OCI-LY3 (cell line): ENCODE measurements around the gene APOD.

ENCODE experiments used
- H2AFZ ChIP-seq: fragments of 200-600, 300-600 bp; shearing (Covaris generic); 2 replicates; pipeline ENCODE4 v1.6.0; 2014; ENCODE audit warnings: antibody characterized with exemption, low read depth, low read length
- H3K27ac ChIP-seq: fragments of 200-600, 300-600 bp; sonication (generic); 2 replicates; pipeline ENCODE4 v1.5.1; 2014; ENCODE audit warnings: mild to moderate bottlenecking, low read length, moderate library complexity, mixed read lengths
- H3K27me3 ChIP-seq: fragments of 200-600, 300-600 bp; sonication (generic); 2 replicates; pipeline ENCODE4 v1.6.1; 2014; ENCODE audit warnings: low read depth, low read length, mixed read lengths
- H3K36me3 ChIP-seq: fragments of 200-600, 300-600 bp; sonication (generic); replicated peaks from 2 replicates; pipeline ENCODE3; 2014; ENCODE audit warnings: low read depth, low read length, mixed read lengths
- H3K4me1 ChIP-seq: fragments of 300-600, 200-600 bp; sonication (generic); 2 replicates; pipeline ENCODE4 v1.6.1; 2014; ENCODE audit warnings: low read length, mixed read lengths
- H3K4me2 ChIP-seq: fragments of 200-600, 300-600 bp; sonication (generic); 2 replicates; pipeline ENCODE4 v1.6.1; 2014; ENCODE audit warnings: low read length, mixed read lengths
- H3K4me3 ChIP-seq: fragments of 300-600, 200-600 bp; sonication (generic); 2 replicates; pipeline ENCODE4 v1.5.1; 2014; ENCODE audit warnings: antibody characterized with exemption, mild to moderate bottlenecking, low read length, moderate library complexity
- H3K79me2 ChIP-seq: fragments of 300-600, 200-600 bp; shearing (Covaris generic); 2 replicates; pipeline ENCODE4 v1.6.1; 2014; ENCODE audit warnings: mild to moderate bottlenecking, low read length, mixed read lengths
- H3K9ac ChIP-seq: fragments of 300-600, 200-600 bp; shearing (Covaris generic); 2 replicates; pipeline ENCODE4 v1.6.0; 2014; ENCODE audit warnings: mild to moderate bottlenecking, low read length, moderate library complexity
- H3K9me3 ChIP-seq: fragments of 200-600, 300-600 bp; shearing (Covaris generic); 2 replicates; pipeline ENCODE4 v1.6.1; 2014; ENCODE audit warnings: low read length, mixed read lengths; ENCODE audit not compliant: insufficient read depth
- H4K20me1 ChIP-seq: fragments of 200-600, 300-600 bp; sonication (generic); 2 replicates; pipeline ENCODE4 v1.6.1; 2016; ENCODE audit warnings: low read length, mixed read lengths; ENCODE audit not compliant: insufficient read depth
- EZH2phosphoT487 ChIP-seq: fragments of 200-600 bp; shearing (Covaris generic); IDR thresholded peaks from 2 replicates; pipeline ENCODE4 v1.6.1; 2018; ENCODE audit warnings: antibody characterized with exemption, mixed run types, low read depth
- TF ChIP-seq, protein P1 (sequence below): fragments of 200-600, 300-600 bp; sonication (generic); IDR thresholded peaks from 2 replicates; pipeline ENCODE4 v1.5.1; 2014; ENCODE audit warnings: antibody characterized with exemption, low read length, low read depth

The APOD gene

DNA sequence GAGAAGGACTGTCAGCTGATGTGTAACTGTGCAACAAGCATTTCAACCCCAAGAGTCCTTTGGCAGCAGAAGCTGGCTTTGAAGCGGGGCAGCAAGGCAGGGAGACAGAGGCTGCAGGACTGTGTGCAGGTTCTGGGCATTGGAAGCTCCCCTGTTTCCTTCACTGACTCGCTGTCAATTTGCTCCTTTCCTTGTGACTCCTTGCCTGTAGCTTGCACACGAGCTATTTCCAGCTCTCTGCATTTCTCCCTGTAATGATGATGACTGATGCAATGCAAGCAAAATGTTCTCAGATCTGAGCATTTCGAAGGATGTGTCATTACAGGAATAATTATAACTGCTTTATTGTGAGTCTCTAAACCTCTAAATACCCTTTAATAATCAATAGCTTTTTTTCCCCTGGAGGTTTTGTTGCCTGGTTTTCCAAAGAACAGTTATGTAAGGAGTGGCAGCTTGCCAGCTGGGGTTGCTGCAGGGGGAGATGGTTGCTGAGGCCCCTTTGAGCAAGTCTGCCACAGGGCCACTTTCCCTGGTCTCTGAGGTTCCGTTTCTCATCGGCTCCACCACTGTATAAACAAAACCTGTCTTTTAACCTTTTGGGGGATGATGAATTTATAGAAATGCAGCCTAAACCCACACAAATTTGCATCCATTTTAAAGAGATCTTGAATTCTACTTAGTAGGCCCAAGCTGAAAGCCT, 2.8 kb downstream of the APOD start:
- H3K9ac ChIP-seq = no peak overlapping the region
- H3K4me1 ChIP-seq = no peaks in the 10 kb centered on the region
- peaks cover 8% of the 10 kb centered on the region for H3K27me3 ChIP-seq
- no peaks in the 10 kb centered on the region for H3K79me2 ChIP-seq
- no peak overlapping the region for H3K4me3 ChIP-seq
- no peak for TF ChIP-seq EZH2phosphoT487
- TF ChIP-seq, protein P1, sequence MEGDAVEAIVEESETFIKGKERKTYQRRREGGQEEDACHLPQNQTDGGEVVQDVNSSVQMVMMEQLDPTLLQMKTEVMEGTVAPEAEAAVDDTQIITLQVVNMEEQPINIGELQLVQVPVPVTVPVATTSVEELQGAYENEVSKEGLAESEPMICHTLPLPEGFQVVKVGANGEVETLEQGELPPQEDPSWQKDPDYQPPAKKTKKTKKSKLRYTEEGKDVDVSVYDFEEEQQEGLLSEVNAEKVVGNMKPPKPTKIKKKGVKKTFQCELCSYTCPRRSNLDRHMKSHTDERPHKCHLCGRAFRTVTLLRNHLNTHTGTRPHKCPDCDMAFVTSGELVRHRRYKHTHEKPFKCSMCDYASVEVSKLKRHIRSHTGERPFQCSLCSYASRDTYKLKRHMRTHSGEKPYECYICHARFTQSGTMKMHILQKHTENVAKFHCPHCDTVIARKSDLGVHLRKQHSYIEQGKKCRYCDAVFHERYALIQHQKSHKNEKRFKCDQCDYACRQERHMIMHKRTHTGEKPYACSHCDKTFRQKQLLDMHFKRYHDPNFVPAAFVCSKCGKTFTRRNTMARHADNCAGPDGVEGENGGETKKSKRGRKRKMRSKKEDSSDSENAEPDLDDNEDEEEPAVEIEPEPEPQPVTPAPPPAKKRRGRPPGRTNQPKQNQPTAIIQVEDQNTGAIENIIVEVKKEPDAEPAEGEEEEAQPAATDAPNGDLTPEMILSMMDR = no peak
- H2AFZ ChIP-seq = no peak overlapping the region
- H3K36me3 ChIP-seq = no peaks in the 10 kb centered on the region
- no peaks in the 10 kb centered on the region for H3K9me3 ChIP-seq
- H4K20me1 ChIP-seq = no peaks in the 10 kb centered on the region
- no peak overlapping the region for H3K27ac ChIP-seq
- H3K4me2 ChIP-seq = no peak overlapping the region

- Histone ChIP-seq H3K27me3 (no peaks in the 10 kb centered on the region), H3K4me2 (no peak overlapping the region), H4K20me1 (no peaks in the 10 kb centered on the region), H3K9ac (no peak overlapping the region), H3K9me3 (no peaks in the 10 kb centered on the region), H3K79me2 (no peaks in the 10 kb centered on the region), H3K4me1 (no peaks in the 10 kb centered on the region), H3K27ac (no peak overlapping the region), H2AFZ (no peak overlapping the region), H3K36me3 (no peaks in the 10 kb centered on the region), H3K4me3 (no peak overlapping the region)
- TF ChIP-seq, protein P1 = no peak
- no peak for TF ChIP-seq EZH2phosphoT487
Observed at GRCh38 chr3:195579281-195579680, 4.5 kb downstream of the APOD start.

GRCh38 chr3:195578565-195578964, 5.2 kb downstream of the APOD start:
- H2AFZ ChIP-seq = no peak overlapping the region
- no peaks in the 10 kb centered on the region for H3K27me3 ChIP-seq
- H3K4me1 ChIP-seq = no peaks in the 10 kb centered on the region
- no peak overlapping the region for H3K9ac ChIP-seq
- H3K27ac ChIP-seq = no peak overlapping the region
- no peaks in the 10 kb centered on the region for H3K9me3 ChIP-seq
- no peaks in the 10 kb centered on the region for H4K20me1 ChIP-seq
- no peaks in the 10 kb centered on the region for H3K79me2 ChIP-seq
- H3K36me3 ChIP-seq = no peaks in the 10 kb centered on the region
- H3K4me3 ChIP-seq = no peak overlapping the region
- no peak overlapping the region for H3K4me2 ChIP-seq
- TF ChIP-seq, protein P1 = no peak
- no peak for TF ChIP-seq EZH2phosphoT487

DNA sequence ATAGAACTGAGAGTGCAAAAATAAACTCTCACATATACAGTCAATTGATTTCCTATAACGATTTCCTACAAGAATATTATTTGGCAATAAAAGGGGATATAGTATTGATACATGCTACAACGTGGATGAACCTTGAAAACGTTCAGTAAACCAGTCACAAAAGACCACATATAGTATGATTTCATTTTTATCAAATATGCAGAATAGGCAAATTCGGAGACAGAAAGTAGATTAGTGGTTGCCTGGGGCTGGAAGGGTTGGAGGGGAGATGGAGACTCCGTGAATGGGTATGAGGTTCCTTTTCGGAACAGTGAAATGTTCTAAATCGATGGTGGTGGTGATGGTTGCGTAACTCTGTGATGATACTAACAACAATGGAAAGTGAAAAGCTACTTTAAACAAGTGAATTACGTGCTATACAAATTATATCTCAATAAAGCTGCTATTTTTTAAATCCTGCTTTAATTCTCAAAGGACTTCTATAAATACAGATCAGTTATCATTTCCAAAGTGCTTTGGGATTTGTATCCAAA, 6.0 kb downstream of the APOD start:
- no peaks in the 10 kb centered on the region for H3K79me2 ChIP-seq
- no peaks in the 10 kb centered on the region for H3K36me3 ChIP-seq
- H3K4me2 ChIP-seq = no peak overlapping the region
- no peaks in the 10 kb centered on the region for H3K9me3 ChIP-seq
- no peak overlapping the region for H3K27ac ChIP-seq
- H3K4me3 ChIP-seq = no peak overlapping the region
- H2AFZ ChIP-seq = no peak overlapping the region
- TF ChIP-seq, protein P1 = no peak
- no peak for TF ChIP-seq EZH2phosphoT487
- no peaks in the 10 kb centered on the region for H3K4me1 ChIP-seq
- H4K20me1 ChIP-seq = no peaks in the 10 kb centered on the region
- H3K27me3 ChIP-seq = no peaks in the 10 kb centered on the region
- no peak overlapping the region for H3K9ac ChIP-seq
